HG03439 (cell line): ENCODE results near the gene MYH9.

Experiments
- ATAC-seq: cut with Tn5 transposase; IDR thresholded peaks from one replicate; pipeline ENCODE4 v1.9.1; 2021; ENCODE audit warnings: mild to moderate bottlenecking, moderate library complexity; ENCODE audit not compliant: unreplicated experiment

MYH9 gene

DNA sequence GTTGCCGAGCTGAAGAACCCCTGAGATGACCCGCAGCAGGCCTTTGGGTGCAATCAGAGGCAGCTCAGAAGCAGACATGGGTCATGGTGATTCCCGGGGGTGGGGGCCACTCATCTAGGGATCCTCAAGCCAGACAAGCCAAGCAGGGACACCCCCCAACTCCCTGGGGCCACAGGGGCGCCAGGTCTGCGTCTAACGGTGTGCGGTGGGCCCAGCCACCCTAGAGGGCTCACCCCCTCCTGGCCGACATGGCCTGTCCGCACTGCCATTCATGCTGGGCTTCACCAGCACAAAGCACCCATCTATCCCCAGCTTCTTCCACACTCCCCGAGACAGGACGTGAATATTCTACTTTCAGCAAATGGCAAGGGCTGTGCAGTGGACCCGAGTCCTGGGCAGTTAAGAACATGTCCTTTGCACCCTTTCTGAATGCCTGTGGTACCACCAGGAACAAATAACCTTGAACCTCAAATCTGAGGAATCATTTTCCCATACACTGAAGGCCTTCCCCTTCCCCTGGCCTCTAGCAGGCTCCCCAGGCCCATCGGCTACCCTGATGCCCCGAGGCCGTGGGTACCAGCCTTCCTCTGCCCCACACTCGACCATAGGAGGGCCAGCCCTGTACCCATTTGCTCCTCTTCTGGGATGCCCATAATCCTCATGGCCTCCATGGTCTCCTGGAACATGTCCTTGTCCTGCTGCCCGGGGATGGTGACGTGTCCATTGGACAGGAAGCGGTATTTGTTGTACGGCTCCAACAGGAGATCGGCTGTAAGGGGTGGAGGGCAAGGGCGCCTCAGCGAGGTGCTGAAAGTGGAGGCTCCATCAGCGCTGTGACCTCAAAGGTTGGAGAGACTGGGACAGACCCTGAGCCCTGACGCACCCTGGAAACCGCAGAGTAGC lies 67.9 kb downstream of the MYH9 start:
- ATAC-seq: no peak

DNA sequence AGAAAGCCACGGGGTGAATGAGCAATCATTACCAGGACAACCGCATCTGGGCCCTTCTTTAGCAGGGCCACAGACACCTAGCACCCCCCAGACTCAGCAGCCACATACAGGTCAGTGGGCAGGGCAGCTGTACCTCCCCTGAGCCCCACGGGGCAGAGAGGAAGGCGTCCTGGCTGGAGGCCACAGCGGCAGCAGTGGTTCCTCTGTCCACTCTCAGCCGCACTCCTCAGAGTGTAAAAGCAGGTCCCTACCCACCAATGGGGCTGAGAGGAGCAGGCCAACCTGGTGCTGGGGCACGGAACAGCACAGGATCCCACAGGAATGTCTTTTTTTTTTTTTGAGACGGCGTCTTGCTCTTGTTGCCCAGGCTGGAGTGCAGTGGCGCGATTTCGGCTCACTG lies 69.3 kb downstream of the MYH9 start:
- ATAC-seq: no peak

DNA sequence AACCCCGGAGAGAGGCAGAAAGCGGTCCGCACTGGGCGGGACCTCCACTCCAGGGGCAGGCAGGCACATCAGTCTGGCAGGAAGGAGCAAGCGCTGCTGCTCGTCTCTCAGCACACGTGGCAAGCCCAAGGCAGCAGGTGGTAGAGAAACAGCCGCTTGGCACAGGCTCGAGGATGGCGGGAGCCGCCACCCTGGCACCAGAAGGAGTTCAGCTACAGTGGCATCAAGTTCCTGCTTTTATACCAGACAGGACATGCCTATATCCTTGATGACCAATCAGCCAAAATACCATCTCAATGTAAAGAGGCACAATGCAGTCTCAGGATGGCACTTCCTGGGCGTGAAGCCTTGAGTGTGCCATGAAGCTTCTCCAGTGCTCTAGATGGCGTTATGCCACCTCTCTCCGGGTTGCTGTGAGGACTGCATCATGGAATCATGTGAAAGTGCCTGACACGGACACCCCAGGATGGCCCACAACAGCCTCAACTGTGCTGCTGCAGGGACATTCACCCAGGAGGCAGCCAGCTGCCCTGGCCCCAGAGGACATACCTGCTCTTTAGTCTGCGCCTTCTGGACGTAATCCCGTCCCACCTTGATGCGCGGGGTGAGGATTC lies 70.0 kb downstream of the MYH9 start:
- no peak for ATAC-seq

DNA sequence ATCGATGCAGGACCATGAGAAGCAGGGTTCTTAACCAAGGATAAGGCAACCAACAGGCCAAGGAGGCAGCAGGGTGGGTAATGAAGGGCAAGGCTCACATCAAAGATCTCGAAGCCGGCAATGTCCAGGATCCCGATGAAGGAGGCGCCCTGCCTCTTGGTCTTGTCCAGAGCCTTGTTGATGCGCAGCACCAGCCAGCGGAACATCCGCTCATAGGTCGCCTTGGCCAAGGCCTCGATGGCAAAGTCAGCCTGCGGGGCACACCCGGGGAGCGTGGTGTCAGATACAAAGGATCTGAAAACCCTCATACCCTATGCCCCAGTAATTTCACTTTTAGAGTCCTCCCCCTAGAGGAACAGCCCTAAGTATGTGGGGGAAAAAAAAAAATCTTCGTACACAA lies 71.3 kb downstream of the MYH9 start:
- ATAC-seq: no peak

DNA sequence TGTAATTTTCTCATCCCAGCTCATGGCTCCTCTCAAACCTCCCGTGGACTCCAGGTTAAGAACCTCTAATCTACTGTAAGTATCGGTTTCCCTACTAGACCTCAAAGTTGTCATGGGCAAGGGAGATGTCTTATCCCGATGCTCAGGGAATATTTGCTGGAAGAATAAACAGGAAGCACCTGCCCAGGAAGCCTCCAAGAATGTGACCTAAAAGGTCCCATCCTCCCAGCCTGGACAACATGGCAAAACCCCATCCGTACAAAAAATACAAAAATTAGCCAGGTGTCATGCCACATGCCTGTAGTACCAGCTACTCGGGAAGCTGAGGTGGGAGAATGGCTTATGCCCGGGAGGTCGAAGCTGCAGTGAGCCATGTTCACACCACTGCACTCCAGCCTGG lies 72.4 kb downstream of the MYH9 start:
- no peak for ATAC-seq

DNA sequence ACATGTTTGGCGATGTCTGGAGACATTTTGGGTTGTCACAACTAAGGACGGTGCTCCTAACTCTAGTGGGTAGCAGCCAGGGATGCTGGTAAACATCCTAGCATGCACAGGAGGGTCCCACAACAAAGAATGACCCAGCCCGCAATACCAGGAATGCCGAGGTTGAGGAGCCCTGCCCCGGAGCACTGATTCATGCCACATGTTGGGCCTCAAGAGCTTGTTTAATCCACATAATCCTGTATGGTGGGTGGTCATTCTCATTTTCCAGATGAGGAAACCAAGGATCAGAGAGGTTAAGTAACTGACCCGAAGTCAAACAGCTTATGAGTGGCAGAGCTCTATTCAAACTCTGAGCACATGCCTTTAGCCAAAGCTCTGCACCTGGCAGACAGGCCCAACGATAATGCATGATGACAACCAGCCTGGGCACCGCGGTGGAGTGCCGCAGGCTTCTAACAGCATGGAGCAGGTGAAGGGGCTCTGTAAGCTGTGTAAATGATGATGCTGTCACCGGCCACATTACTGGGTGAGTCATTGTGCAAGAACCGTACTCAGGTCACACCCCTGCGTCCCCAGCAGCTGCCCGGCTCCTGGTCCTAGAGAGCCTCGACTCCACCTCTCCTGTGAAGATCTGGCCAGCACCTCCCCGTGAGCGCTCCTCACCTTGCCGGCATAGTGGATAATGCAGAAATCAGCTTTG lies 76.2 kb downstream of the MYH9 start:
- ATAC-seq: no peak

DNA sequence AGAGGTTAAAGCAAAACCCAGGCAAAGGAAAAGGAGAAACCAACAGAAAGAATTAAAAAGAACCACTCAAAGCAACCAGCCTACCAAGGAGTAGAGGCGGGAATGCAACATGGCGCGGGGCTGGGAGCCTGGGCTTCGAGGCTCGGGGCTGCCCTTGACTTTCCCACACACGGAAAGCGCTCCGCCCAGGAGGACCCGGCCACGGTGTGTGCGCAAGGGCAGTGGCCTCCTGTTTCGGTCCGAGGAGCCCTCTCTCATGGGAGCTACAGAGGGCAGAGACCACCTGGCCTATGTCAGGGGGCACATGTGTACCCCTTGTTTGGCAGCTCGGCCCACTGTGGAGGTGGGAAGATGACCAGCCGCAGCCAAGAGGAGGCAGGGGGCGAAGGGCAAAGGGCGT lies 78.9 kb downstream of the MYH9 start:
- ATAC-seq: no peak

DNA sequence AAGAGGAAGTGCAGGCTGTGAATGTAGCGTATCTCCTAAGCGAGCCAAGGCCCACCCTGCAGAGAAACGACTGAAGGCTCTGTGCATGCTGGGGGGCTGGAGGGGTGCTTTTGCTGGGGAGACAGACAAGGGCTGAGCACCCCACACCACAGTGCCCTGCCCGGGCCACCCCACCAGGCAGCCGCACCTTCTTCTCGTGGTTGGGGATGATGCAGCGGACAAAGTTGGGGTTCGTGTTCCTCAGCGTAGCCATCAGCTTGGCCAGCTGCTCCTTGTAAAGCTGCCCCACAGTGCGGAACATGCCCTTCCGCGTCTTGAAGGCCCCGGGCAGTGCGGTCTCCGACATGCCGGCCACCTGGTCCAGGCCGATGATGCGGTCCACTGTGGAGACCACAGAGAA lies 81.5 kb downstream of the MYH9 start:
- no peak for ATAC-seq

DNA sequence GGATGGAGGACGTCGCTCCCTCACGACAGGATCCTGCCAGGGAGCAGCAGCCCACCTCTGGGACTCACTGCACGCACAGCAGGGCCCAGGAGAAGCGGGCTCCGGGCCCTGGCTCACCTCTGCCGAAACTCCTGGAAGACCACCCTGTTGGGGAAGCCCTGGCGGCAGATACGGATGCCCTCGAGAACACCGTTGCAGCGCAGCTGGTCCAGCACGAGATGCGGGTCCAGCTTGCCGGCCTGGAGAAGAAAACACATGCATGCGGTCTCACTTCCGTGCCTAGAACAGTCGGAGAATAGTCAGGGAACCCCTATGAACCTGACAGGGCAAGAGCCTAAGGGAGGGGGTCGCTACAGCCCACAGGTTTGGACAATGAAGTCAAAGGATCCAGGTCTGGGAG lies 82.0 kb downstream of the MYH9 start:
- ATAC-seq: no peak

DNA sequence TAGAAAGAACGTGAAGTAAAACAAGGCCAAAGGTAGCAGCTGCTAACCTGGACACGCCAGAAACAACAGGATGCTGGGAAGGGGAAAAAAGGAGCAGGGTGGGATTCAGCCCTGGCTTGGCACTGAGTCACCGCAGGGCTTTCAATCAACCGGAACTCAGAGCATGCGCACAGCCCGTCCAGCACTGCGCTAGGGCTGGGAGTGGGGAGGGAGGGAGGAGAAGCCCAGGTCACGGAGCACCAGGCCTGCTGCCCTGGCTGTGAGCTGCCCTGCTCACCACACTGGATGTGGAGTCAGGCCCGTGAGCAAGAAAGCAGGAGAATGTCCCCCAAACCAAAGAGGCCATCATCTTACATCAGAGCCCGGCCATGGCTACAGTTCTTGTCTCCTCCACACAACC lies 83.3 kb downstream of the MYH9 start:
- no peak for ATAC-seq

DNA sequence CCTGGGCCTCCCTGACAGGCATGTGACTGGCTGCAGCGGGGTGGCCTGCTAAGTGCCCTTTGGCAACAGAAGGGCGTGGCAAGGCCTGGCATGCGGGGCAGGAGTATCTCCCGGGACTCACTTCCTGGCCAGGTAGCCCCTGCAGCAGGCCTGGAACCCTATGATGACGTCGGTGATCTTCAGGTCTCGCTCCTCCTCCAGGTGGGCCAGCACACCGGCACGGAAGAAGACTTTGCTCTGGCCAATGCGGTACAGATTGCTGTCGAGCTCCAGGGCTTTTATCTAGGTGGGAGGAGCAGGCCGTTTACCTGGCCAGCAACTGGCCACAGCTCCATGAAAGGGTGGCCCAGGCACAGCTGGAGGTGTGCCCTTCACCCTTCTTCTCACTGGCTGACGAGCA lies 83.9 kb downstream of the MYH9 start:
- no peak for ATAC-seq

DNA sequence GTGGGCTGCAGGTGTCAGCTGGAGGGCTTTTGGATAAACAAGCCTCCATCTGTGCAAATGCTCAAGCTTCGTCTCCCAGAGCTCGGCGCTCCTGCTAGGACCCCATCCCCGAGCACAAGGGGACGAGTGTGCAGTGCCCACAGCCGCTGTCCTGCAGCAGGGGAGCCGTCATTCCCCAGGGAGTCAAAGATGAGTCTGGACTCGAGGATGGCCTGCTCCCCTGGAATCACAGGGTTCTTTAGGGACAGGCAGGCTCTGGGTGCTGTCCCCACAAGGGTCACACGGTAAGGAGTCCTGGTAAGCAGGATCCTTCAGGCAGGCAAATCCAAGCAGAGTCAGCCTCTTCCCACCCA lies 84.7 kb downstream of the MYH9 start:
- ATAC-seq: no peak

DNA sequence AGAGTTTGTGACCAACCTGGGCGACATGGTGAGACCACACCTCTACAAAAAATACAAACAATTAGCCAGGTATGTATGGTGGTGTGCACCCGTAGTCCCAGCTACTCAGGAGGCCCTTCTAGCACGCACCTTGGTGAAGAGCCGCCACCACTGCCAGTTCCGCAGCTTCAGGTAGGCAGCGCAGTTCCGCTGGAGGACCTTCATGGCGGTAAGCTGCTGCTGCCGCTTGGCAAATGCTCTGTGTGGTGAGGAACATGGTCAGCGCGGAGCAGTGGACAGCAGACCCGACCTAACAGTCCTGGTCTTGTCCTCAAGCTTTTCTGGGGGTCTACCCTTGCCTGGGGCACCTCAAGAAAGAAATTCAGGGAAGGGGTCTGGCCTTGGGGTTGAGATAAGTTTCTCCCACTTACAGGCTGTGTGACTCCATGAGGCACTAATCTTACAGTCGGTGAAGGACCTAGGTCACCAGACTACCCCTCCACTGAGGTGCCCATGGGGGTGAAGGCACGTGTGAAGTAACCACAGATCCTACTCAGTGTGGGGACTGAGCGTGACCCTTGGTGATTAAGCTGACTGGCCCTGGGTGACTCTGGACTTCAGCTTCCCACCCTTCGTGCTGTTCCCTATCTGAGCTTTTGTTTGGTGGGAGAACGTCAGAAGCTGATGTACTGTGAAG lies 85.2 kb downstream of the MYH9 start:
- no peak for ATAC-seq

DNA sequence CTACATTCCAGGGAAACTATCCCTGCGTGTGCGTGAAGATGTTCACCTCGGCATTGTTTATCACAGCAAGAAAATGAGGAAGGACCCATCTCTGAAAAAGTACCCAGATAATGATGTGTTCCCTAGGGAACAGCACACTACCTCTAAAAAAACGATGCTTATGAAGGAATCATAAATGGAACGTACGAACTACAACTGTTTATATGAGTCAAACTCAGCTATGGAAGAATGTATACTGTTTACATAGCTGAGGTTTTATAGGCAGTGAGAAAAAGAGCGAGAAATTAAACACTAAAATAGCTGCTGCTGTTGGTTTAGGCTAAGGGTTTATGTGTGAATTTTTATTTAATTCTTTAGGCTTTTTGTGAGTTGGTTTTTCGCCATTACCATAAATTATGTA lies 85.9 kb downstream of the MYH9 start:
- ATAC-seq: no peak

DNA sequence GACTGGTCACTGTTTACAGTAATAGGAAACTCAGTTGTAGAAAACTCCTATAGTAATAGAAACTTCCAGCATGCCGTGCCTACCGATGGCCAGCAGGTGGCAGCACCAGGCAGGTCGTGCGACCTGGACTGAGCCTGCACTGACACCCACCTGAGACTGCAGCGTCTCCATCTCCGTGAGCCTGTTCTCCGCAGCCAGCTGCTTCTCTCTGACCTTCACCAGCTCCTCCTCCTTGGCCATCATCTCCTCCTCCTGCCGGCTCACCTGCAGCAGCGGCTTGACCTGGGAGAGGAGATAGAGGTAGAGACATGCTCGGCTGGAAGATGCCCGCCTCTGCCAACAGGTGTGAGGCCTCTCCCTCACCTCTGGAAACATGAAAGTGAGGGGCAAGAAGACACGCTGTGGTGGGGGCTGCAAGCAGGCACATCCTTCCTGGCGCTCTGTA lies 86.4 kb downstream of the MYH9 start:
- ATAC-seq: no peak

DNA sequence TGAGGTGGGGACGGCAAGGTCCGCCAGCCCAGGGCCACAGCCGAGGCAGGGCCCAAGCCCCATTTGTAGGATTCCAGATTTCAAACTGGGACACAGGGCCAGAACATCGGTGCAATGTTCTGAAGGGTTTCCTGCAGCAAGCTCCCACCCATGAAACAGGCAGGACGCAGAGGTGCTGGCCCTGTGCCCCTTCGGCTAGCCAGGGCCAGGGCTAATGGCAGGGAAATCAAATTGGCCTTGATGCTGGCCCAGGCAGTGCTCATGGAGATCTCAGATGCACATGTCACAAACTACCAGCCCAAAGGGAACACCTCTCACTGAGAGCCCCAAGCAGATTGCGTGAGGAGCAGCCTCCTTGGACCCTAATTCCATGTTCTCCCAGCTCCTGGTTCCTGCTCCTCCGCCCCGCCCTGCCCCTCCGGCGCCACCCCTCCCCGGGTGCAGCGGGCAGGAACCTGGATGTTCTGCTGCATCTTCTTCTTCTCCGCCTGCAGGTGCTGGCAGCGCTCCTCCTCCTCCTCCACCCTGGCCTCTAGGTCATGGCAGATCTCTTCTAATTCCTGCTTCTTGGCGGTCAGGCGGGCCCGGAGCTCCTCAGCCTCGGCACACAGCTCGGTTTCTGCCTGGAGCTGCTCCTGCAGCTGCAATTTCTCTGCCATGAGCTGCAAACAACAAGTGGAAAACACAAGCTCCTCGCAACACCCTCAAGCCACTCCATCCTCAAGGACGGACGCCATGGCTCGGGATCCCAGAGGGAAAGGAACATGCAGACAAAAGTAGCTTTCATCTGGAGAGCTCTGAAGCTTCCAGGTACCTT lies 87.2 kb downstream of the MYH9 start:
- no peak for ATAC-seq

DNA sequence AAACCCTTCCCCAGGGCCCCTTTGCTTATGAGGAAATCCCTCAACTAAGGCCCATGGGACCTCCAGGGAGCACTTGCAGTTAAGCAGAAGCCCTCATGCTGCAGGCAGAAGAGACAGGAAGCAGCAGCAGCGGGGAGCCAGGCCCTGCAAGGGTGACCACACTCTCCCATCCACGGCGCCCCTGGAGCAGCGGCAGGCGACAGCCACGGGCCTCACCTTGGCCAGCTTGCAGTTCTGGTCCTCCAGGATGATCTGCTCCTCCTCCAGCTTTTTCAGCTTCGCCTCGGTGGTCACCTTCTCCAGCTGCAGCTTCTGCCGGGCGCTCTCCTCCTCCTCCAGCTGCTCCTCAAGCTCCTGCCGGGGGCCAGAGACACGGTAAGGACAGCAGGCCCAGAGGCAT lies 87.9 kb downstream of the MYH9 start:
- no peak for ATAC-seq

DNA sequence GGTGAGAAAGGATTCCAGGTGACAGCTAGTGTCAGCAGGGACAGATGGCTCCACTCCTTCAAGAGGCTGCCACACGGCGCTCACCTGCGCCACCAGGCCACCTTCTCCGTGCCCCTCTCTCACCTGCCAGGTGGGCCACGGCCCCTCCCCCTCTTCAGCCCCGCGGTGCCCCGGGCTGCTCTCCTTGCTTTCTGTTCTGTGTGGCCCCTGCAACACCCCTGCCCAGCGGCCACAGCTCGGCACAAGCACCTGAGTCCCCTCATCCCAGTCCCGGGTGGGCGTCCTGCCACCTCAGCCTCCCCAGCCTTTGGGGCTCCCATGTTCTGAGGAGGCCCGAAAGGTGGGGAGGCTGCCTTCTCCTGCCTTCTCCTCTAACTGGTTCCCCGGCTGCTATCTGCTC lies 88.5 kb downstream of the MYH9 start:
- ATAC-seq: no peak

DNA sequence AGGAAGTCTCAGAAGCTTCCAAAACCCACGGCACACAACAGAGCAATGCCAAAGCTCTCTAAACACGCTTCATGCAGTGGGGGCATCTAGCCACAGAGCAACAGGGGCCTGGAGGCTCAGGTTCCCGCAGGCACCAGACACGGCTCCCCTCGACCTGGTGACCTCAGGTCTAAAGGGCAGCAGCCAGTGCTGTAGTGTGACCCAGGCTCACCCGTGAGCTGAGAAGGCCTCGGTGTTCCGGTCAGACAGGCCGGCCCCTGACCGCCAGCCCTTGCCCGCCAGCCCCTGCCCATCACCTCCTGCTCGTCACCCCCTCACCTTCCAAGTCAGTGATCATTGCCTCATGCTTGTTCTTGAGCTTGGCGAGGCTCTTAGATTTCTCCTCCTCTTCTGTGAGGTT lies 89.2 kb downstream of the MYH9 start:
- ATAC-seq: no peak

DNA sequence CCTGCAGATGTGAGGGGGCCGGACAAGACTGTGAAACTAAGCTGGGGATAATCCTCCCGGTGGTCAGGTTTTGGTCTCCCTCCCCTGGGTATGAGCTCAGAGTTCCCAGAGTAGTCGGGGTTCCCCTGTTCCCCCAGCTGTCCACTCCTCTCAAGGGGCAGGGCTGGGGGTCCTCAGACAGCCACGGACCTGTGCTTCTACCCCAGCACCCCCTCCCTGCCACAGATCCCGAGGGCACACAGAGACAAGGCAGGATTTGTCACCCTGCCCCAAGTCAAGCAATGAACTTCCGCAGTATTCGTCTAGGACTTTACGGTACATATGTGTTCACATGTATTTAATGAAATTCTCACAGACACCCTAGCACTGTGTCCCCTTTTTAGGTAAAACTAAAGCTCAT lies 89.6 kb downstream of the MYH9 start:
- no peak for ATAC-seq

DNA sequence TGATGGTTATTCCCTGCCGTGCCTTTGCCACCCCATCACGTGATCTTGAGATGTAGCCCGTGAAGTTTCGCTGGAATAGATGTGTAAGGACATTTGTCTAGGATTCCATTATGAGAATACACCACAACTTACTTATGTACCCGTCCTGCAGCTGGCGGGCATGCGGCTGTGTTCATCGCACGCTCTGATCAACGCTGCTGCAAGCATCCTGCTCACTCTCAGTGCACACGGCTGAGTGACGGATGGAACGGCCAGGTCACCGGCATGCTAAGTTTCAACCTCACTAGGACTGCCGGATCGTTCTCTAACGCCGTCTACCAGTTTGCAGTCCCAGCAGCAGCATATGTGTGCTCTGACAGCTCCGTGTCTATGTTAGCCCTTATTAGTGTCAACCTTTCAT lies 90.2 kb downstream of the MYH9 start:
- ATAC-seq: no peak
